Spleen (tissue), 11 donors: ENCODE data around the gene GNG4. TPM values are rescaled to one million over a fixed set of nuclear protein-coding genes. Genes with fewer than 3 reads are reported as not detected.
"Not testable (repeated sequence)": the region's sequence is repeated elsewhere in the genome, so short reads cannot be mapped to it uniquely, and the experiment has no call there.

ENCODE experiments used
- DNase-seq: peaks from one replicate; pipeline ENCODE4 v3.0.0-alpha.2; 2020
- H3K27ac ChIP-seq, 8 donors: fragments of 200-600 bp; sonication (generic) in 7 of 8; 1 replicate in 4 of 8; 2 replicates in 4 of 8; pipeline versions ENCODE4 v1.5.0 to v1.8.0; 2016 to 2021; ENCODE audit warnings: inconsistent platforms in 4 of 8, mild to moderate bottlenecking in 4 of 8, moderate library complexity in 1 of 8
- H3K27me3 ChIP-seq, 7 donors: fragments of 200-600 bp; sonication (generic) in 6 of 7; replicated peaks in 1 of 7; 1 replicate in 4 of 7; 2 replicates in 3 of 7; pipeline versions ENCODE4 v1.5.0 to v1.8.0; 2016 to 2021; ENCODE audit warnings: inconsistent platforms in 3 of 7, mild to moderate bottlenecking in 1 of 7
- H3K36me3 ChIP-seq, 6 donors: fragments of 200-600 bp; sonication (generic) in 5 of 6; 1 replicate in 4 of 6; 2 replicates in 2 of 6; pipeline versions ENCODE4 v1.5.0 to v1.8.0; 2016 to 2021; ENCODE audit warnings: inconsistent platforms in 2 of 6
- H3K4me1 ChIP-seq, 6 donors: fragments of 200-600 bp; sonication (generic) in 5 of 6; 1 replicate in 3 of 6; 2 replicates in 3 of 6; pipeline versions ENCODE4 v1.5.0 to v1.8.0; 2016 to 2021; ENCODE audit warnings: inconsistent platforms in 3 of 6
- H3K4me3 ChIP-seq, 8 donors: fragments of 200-600 bp; sonication (generic) in 7 of 8; 1 replicate in 4 of 8; 2 replicates in 4 of 8; pipeline versions ENCODE4 v1.5.0 to v1.8.0; 2016 to 2021; ENCODE audit warnings: inconsistent platforms in 4 of 8, mild to moderate bottlenecking in 4 of 8, moderate library complexity in 2 of 8
- H3K9me3 ChIP-seq, 8 donors: fragments of 200-600 bp; sonication (generic) in 7 of 8; 1 replicate in 4 of 8; 2 replicates in 4 of 8; pipeline versions ENCODE4 v1.5.0 to v1.8.0; 2016 to 2021; ENCODE audit warnings: inconsistent platforms in 4 of 8
- POLR2A ChIP-seq, 3 donors: fragments of 450-650 bp; IDR thresholded peaks; one replicate each; pipeline ENCODE4 v1.5.1; 2017; ENCODE audit warnings: antibody characterized with exemption in 3 of 3, mild to moderate bottlenecking in 1 of 3
- POLR2AphosphoS5 ChIP-seq, 3 donors: sonication (generic); formaldehyde crosslinking; IDR thresholded peaks; one replicate each; pipeline ENCODE4 v1.5.1; 2017; ENCODE audit warnings: antibody characterized with exemption in 3 of 3
- WGBS, 5 donors: extraction: QIAGEN DNeasy Blood & Tissue Kit in 3 of 5; methylation state at CpG; one replicate each; pipeline versions ENCODE4 v1.1.5 to v1.1.7; 2013 to 2018; 5-methylcytosine and 5-hydroxymethylcytosine counted together
- intact Hi-C: fragments of 100-400 bp; cut with DNase I; formaldehyde crosslinking; loops from one replicate; pipeline ENCODE4 v1.15.0; 2023; ENCODE audit warnings: low total_unique reads
- polyA plus RNA-seq, 3 donors: library from polyadenylated mRNA; stranded (reverse); fragments of 200-250 nt; gene quantifications; one replicate each; pipeline ENCODE4 v1.2.1, GENCODE V29; 2013
- total RNA-seq, 7 donors: library from RNA; depleted of rRNA in 3 of 7; stranded (reverse); fragments of >200 nt in 3 of 7; fragmentation: NEBNext Ultra II Directional in 4 of 7; extraction: Animal tissue kit (Norgen Biotek cat#: 25700) in 4 of 7; gene quantifications; one replicate each; pipeline versions ENCODE4 v1.1.0 to v1.2.1, GENCODE V29; 2016 to 2021
- TF ChIP-seq, protein P1 (sequence below), 11 experiments: fragments of 200-600 bp in 7 of 11; fragments of 450-650 bp in 4 of 11; sonication (generic) in 4 of 11; IDR thresholded peaks in 8 of 11; conservative IDR thresholded peaks in 3 of 11; 1 replicate in 7 of 11; 2 replicates in 4 of 11; pipeline versions ENCODE4 v1.4.0 to v1.8.0; 2016 to 2021; ENCODE audit warnings: antibody characterized with exemption in 11 of 11, inconsistent platforms in 4 of 11, mild to moderate bottlenecking in 1 of 11
- donor health status: healthy with polysubstance abuse.
- donor health status: DM: no; HTN: no; CAD: no; lungs with moderate emphysema.
- donor health status: DM: no; HTN: no; CAD: no.
- donor health status: Bipolar disorder and iron deficiency.
- donor health status: healthy.
- donor health status: DM: no; HTN: no; CAD: no.
- donor health status: DM: yes; HTN: yes; CAD: no.

The GNG4 gene
- total and polyA plus RNA-seq, 10 donors = 0.13 to 0.65 (median 0.18) TPM; not detected in 6

DNA sequence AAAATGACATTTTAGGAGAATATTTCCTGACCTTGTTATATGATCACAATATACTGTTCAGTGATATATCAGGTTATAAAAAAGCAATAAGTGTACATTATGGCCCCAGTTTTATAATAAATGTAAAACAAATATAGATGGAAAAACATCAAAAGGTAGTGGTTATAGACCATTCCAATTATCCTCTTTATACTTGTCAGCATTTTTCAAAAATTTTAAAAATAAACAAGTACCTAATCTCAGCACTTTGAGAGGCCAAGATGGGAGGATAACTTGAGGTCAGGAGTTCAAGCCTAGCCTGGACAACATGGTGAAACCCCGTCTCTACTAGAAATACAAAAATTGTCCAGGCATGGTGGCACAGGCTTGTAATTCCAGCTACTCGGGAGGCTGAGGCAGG lies 75.7 kb downstream of the GNG4 start:
- H3K9me3 ChIP-seq = no peaks in the 10 kb centered on the region
- intact Hi-C loops = no loop called here
- 77 to 88% (median 83%) methylated on average over 2 of the region's 2 CpGs for WGBS, 5 donors
- TF ChIP-seq, protein P1, sequence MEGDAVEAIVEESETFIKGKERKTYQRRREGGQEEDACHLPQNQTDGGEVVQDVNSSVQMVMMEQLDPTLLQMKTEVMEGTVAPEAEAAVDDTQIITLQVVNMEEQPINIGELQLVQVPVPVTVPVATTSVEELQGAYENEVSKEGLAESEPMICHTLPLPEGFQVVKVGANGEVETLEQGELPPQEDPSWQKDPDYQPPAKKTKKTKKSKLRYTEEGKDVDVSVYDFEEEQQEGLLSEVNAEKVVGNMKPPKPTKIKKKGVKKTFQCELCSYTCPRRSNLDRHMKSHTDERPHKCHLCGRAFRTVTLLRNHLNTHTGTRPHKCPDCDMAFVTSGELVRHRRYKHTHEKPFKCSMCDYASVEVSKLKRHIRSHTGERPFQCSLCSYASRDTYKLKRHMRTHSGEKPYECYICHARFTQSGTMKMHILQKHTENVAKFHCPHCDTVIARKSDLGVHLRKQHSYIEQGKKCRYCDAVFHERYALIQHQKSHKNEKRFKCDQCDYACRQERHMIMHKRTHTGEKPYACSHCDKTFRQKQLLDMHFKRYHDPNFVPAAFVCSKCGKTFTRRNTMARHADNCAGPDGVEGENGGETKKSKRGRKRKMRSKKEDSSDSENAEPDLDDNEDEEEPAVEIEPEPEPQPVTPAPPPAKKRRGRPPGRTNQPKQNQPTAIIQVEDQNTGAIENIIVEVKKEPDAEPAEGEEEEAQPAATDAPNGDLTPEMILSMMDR (IDR thresholded peaks at IDR 0.05 in 8 of 11, conservative IDR thresholded peaks at IDR 0.05 in 3 of 11) = no peak
- TF ChIP-seq POLR2AphosphoS5 (IDR thresholded peaks at IDR 0.05) (no peak), POLR2A (IDR thresholded peaks at IDR 0.05) (no peak)
- peaks cover 0 to 11% (median 0%) of the 10 kb centered on the region in 6 donors for H3K4me1 ChIP-seq
- H3K36me3 ChIP-seq = no peaks in the 10 kb centered on the region
- H3K4me3 ChIP-seq = no peak overlapping the region
- no peaks in the 10 kb centered on the region for H3K27me3 ChIP-seq
- no peak for DNase-seq
- no peak overlapping the region for H3K27ac ChIP-seq

DNA sequence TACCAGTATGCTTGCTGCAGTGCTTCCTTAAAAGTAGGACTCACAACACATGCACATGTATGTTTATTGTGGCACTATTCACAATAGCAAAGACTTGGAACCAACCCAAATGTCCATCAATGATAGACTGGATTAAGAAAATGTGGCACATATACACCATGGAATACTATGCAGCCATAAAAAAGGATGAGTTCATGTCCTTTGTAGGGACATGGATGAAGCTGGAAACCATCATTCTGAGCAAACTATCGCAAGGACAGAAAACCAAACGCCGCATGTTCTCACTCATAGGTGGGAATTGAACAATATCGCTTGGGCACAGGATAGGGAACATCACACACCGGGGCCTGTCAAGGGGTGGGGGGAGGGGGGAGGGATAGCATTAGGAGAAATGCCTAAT lies 76.6 kb downstream of the GNG4 start:
- H3K4me1 ChIP-seq = peaks cover 0 to 17% (median 3%) of the 10 kb centered on the region in 6 donors
- WGBS, 5 donors = 96 to 100% (median 97%) methylated on average over 5 of the region's 5 CpGs
- intact Hi-C loops, DNase-seq, H3K27ac ChIP-seq, H3K4me3 ChIP-seq, H3K27me3 ChIP-seq, H3K9me3 ChIP-seq, H3K36me3 ChIP-seq: not testable (repeated sequence)

DNA sequence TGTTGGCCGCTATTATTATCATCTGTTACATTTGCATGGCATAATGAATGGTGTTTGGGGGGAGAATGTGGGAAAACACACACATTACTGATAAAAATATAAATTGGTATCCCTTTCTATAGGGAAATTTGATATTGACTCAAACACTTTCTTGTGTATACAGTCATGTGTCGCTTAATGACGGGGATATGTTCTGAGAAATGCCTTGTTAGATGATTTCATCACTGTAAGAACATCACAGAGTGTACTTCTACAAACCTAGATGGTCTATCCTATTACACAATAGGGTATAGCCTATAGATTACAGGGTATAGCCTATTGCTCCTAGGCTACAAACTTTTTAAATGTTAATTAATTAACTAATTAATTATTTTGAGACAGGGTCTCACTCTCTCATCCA lies 78.1 kb downstream of the GNG4 start:
- Histone ChIP-seq H3K27me3 (no peaks in the 10 kb centered on the region), H3K36me3 (no peaks in the 10 kb centered on the region), H3K9me3 (no peaks in the 10 kb centered on the region), H3K4me1 (peaks cover 0 to 18% (median 11%) of the 10 kb centered on the region in 6 donors), H3K4me3 (no peak overlapping the region), H3K27ac (no peak overlapping the region)
- TF ChIP-seq, protein P1 (IDR thresholded peaks at IDR 0.05 in 8 of 11, conservative IDR thresholded peaks at IDR 0.05 in 3 of 11) = no peak
- TF ChIP-seq POLR2AphosphoS5 (IDR thresholded peaks at IDR 0.05) (no peak), POLR2A (IDR thresholded peaks at IDR 0.05) (no peak)
- intact Hi-C loops = no loop called here
- WGBS, 5 donors = 73 to 88% (median 85%) methylated on average over 3 of the region's 3 CpGs
- DNase-seq = no peak

DNA sequence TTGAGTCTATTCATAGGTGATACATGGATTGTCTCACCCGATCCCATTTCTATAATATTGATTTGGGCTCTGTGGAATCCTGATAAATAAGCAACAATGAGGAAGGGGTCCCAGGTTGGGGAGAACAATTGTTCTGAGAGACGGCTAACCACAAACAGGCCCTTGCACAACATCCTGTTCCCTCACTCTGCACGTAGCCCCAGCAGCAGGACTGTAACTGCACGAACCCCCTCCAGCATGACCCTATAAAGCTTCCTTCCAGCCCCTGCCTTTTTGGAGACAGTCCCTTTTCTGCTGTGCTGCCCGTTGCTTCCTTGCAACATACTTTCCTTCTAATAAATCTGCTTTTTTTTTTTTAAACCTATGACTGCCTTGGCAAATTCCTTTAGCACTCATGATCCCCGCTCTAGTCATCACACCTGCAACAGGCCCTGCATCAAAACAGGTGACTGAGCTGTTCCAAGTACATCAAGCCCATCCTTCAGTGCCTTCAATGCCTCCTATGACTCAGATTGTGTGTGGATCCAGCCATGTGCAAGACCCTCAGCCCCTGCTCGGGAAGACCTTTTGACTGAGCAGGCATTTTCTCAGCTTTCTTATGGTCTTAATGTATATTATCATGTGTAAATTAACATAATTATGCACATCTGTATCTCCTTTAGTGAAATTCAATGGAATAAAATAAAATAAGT lies 81.6 kb downstream of the GNG4 start:
- Histone ChIP-seq H3K4me1 (peaks cover 0 to 16% (median 11%) of the 10 kb centered on the region in 6 donors), H3K27ac (peak overlapping the region in 3 of 8 donors; percentile 9 to 46 (median 16)), H3K27me3 (no peaks in the 10 kb centered on the region), H3K4me3 (no peak overlapping the region), H3K9me3 (no peaks in the 10 kb centered on the region), H3K36me3 (no peaks in the 10 kb centered on the region)
- DNase-seq = peak; percentile 41
- intact Hi-C loops = no loop called here
- TF ChIP-seq POLR2AphosphoS5 (IDR thresholded peaks at IDR 0.05) (no peak), POLR2A (IDR thresholded peaks at IDR 0.05) (no peak)
- TF ChIP-seq, protein P1 (IDR thresholded peaks at IDR 0.05 in 8 of 11, conservative IDR thresholded peaks at IDR 0.05 in 3 of 11) = no peak
- WGBS, 5 donors = 25 to 45% (median 41%) methylated on average over 7 of the region's 7 CpGs
